SK-N-MC (cell line): Measurements from ENCODE around the gene GLRA3.

Source experiments
- EZH2 ChIP-seq: fragments of 200-600 bp; sonication (generic); IDR thresholded peaks from one replicate; pipeline ENCODE4 v1.6.1; 2017; ENCODE audit warnings: antibody characterized with exemption
- FOXP2 ChIP-seq: optimal IDR thresholded peaks from 2 replicates; pipeline ENCODE3; 2011; ENCODE audit warnings: mild to moderate bottlenecking, moderate library complexity; ENCODE audit not compliant: insufficient read depth; ENCODE audit errors: extremely low read length, control extremely low read depth
- POLR2AphosphoS5 ChIP-seq: IDR thresholded peaks from 2 replicates; pipeline ENCODE4 v1.6.1; 2012; ENCODE audit warnings: mild to moderate bottlenecking, low read depth, low read length, borderline replicate concordance

DNA sequence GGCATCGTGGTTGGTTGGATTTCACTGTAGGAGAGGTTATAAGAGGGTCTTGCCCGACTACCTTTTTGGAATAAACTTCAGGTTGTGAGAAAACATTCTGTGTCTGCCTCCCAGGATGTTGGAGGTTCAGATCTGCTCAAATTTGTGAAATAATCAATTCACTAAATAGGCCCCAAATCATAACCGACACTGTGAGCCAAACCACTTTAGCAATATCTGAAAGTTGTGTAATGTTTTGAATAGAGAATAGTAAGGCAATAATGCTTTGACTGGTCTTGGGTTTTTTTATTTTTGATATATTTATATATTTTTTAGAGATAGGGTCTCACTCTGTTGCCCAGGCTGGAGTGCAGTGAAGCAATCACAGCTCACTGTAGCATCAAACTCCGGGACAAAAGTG is 131.2 kb downstream of the GLRA3 start:
- TF ChIP-seq POLR2AphosphoS5 = no peak
- no peak for TF ChIP-seq EZH2
- no peak for TF ChIP-seq FOXP2
